ENCODE measurements around the gene RBM39. TPM values are rescaled to one million over a fixed set of nuclear protein-coding genes. Genes with fewer than 3 reads are reported as not detected.
A peak's percentile ranks its signal among the peaks of the same experiment; 100 is the strongest.

RBM39 gene
- total and polyA plus RNA-seq, 2 of the 13 experiments (the other 11 are each of a cell fraction or from before 2014, with no cell fraction given): 788 to 920 TPM

DNA sequence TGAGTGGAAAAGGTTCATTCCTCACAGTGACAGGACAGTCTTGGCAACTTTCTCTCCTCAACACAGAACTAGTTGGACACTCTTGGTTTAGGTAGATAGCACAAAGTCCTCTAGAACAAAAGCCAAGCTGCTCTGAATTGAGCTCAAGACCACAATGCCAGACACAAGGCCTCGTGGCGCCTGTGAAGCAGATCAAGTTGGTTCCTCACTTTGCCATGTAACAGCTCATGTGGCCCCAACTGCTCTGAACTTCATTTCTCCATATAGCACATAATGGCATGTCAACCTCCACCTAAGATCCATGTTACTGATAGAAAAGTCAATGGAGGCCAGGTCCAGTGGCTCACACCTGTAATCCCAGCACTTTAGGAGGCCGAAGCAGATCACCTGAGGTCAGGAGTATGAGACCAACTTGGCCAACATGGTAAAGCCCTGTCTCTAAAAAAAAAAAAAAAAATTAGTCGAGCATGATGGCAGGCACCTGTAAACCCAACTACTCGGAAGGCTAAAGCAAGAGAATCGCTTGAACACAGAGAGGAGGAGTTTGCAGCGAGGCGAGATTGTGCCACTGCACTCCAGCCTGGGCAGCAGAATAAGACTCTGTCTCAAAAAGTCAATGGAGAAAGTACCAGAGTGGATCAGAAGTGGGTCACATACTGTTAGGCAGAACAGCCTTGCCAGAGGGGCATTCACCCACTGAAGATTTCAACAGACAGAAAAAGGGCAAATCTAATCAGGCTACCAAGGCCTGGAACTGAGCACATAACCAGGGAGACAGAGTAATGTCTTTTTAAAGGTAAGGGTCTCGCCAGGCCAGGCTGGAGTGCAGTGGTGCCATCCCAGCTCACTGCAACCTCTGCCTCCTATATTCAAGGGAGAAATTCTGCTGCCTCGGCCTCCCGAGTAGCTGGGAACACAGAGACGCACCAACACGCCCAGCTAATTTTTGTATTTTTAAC, 21.6 kb downstream of the RBM39 start (continued):
- TF ChIP-seq GPN1 (CRISPR knock-in tag; IDR thresholded peaks at IDR 0.05; ENCODE audit: borderline replicate concordance) (no peak), ZBTB38 (CRISPR knock-in tag; IDR thresholded peaks at IDR 0.05) (0 out of 2 replicates have a peak, but pooled peaks have one; percentile 41), ATF1 (CRISPR knock-in tag; IDR thresholded peaks at IDR 0.05) (no peak), ZKSCAN8 (CRISPR knock-in tag; IDR thresholded peaks at IDR 0.05; ENCODE audit: borderline replicate concordance) (no peak), MEF2D (CRISPR knock-in tag; IDR thresholded peaks at IDR 0.05) (no peak), NFATC3 (CRISPR knock-in tag; IDR thresholded peaks at IDR 0.05) (no peak), SMAD3 (CRISPR knock-in tag; IDR thresholded peaks at IDR 0.05) (no peak)
- TF ChIP-seq, protein P1, sequence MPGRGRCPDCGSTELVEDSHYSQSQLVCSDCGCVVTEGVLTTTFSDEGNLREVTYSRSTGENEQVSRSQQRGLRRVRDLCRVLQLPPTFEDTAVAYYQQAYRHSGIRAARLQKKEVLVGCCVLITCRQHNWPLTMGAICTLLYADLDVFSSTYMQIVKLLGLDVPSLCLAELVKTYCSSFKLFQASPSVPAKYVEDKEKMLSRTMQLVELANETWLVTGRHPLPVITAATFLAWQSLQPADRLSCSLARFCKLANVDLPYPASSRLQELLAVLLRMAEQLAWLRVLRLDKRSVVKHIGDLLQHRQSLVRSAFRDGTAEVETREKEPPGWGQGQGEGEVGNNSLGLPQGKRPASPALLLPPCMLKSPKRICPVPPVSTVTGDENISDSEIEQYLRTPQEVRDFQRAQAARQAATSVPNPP (CRISPR knock-in tag; IDR thresholded peaks at IDR 0.05): 0 out of 2 replicates have a peak, but pooled peaks have one; percentile 41
- TF ChIP-seq, protein P2, sequence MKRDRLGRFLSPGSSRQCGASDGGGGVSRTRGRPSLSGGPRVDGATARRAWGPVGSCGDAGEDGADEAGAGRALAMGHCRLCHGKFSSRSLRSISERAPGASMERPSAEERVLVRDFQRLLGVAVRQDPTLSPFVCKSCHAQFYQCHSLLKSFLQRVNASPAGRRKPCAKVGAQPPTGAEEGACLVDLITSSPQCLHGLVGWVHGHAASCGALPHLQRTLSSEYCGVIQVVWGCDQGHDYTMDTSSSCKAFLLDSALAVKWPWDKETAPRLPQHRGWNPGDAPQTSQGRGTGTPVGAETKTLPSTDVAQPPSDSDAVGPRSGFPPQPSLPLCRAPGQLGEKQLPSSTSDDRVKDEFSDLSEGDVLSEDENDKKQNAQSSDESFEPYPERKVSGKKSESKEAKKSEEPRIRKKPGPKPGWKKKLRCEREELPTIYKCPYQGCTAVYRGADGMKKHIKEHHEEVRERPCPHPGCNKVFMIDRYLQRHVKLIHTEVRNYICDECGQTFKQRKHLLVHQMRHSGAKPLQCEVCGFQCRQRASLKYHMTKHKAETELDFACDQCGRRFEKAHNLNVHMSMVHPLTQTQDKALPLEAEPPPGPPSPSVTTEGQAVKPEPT (CRISPR knock-in tag; IDR thresholded peaks at IDR 0.05; ENCODE audit: low read depth): no peak
- TF ChIP-seq, protein P3, sequence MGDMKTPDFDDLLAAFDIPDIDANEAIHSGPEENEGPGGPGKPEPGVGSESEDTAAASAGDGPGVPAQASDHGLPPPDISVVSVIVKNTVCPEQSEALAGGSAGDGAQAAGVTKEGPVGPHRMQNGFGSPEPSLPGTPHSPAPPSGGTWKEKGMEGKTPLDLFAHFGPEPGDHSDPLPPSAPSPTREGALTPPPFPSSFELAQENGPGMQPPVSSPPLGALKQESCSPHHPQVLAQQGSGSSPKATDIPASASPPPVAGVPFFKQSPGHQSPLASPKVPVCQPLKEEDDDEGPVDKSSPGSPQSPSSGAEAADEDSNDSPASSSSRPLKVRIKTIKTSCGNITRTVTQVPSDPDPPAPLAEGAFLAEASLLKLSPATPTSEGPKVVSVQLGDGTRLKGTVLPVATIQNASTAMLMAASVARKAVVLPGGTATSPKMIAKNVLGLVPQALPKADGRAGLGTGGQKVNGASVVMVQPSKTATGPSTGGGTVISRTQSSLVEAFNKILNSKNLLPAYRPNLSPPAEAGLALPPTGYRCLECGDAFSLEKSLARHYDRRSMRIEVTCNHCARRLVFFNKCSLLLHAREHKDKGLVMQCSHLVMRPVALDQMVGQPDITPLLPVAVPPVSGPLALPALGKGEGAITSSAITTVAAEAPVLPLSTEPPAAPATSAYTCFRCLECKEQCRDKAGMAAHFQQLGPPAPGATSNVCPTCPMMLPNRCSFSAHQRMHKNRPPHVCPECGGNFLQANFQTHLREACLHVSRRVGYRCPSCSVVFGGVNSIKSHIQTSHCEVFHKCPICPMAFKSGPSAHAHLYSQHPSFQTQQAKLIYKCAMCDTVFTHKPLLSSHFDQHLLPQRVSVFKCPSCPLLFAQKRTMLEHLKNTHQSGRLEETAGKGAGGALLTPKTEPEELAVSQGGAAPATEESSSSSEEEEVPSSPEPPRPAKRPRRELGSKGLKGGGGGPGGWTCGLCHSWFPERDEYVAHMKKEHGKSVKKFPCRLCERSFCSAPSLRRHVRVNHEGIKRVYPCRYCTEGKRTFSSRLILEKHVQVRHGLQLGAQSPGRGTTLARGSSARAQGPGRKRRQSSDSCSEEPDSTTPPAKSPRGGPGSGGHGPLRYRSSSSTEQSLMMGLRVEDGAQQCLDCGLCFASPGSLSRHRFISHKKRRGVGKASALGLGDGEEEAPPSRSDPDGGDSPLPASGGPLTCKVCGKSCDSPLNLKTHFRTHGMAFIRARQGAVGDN (CRISPR knock-in tag; IDR thresholded peaks at IDR 0.05): no peak
- TF ChIP-seq, protein P4, sequence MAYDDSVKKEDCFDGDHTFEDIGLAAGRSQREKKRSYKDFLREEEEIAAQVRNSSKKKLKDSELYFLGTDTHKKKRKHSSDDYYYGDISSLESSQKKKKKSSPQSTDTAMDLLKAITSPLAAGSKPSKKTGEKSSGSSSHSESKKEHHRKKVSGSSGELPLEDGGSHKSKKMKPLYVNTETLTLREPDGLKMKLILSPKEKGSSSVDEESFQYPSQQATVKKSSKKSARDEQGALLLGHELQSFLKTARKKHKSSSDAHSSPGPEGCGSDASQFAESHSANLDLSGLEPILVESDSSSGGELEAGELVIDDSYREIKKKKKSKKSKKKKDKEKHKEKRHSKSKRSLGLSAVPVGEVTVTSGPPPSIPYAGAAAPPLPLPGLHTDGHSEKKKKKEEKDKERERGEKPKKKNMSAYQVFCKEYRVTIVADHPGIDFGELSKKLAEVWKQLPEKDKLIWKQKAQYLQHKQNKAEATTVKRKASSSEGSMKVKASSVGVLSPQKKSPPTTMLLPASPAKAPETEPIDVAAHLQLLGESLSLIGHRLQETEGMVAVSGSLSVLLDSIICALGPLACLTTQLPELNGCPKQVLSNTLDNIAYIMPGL (CRISPR knock-in tag; IDR thresholded peaks at IDR 0.05; ENCODE audit: borderline replicate concordance in 1 of 2, low read depth in 1 of 2): no peak
- TF ChIP-seq, protein P5, sequence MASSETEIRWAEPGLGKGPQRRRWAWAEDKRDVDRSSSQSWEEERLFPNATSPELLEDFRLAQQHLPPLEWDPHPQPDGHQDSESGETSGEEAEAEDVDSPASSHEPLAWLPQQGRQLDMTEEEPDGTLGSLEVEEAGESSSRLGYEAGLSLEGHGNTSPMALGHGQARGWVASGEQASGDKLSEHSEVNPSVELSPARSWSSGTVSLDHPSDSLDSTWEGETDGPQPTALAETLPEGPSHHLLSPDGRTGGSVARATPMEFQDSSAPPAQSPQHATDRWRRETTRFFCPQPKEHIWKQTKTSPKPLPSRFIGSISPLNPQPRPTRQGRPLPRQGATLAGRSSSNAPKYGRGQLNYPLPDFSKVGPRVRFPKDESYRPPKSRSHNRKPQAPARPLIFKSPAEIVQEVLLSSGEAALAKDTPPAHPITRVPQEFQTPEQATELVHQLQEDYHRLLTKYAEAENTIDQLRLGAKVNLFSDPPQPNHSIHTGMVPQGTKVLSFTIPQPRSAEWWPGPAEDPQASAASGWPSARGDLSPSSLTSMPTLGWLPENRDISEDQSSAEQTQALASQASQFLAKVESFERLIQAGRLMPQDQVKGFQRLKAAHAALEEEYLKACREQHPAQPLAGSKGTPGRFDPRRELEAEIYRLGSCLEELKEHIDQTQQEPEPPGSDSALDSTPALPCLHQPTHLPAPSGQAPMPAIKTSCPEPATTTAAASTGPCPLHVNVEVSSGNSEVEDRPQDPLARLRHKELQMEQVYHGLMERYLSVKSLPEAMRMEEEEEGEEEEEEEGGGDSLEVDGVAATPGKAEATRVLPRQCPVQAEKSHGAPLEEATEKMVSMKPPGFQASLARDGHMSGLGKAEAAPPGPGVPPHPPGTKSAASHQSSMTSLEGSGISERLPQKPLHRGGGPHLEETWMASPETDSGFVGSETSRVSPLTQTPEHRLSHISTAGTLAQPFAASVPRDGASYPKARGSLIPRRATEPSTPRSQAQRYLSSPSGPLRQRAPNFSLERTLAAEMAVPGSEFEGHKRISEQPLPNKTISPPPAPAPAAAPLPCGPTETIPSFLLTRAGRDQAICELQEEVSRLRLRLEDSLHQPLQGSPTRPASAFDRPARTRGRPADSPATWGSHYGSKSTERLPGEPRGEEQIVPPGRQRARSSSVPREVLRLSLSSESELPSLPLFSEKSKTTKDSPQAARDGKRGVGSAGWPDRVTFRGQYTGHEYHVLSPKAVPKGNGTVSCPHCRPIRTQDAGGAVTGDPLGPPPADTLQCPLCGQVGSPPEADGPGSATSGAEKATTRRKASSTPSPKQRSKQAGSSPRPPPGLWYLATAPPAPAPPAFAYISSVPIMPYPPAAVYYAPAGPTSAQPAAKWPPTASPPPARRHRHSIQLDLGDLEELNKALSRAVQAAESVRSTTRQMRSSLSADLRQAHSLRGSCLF (CRISPR knock-in tag; IDR thresholded peaks at IDR 0.05; ENCODE audit: borderline replicate concordance): no peak
